B cell (primary cell): ENCODE measurements around the gene ANTXR2.

Experiments used
- CTCF ChIP-seq: fragments of 200-600 bp; IDR thresholded peaks from one replicate; pipeline ENCODE4 v1.8.0; 2022; ENCODE audit warnings: antibody characterized with exemption, mild to moderate bottlenecking
- EZH2 ChIP-seq: IDR thresholded peaks from 2 replicates; pipeline ENCODE4 v1.6.1; 2012; ENCODE audit warnings: borderline replicate concordance, low read depth, mild to moderate bottlenecking, moderate library complexity, low read length; ENCODE audit not compliant: insufficient read depth, poor library complexity, severe bottlenecking

DNA sequence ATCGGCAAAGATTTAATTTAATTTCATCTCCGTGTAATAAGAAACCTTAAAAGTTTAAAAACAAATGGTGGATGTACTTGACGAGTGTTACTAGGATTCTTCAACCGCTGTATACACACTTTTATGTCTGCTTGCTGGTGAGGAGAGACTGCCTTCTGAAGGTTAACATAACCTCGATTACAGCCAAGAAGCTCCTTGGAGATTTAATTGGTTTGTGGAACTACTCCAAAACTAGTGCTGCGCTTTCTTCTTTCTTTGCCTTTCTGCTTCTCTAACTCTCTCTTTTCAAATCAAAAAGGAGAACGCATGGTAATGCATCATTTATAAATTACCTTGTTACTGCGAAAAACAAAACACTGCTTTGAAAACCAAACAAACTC, 109.0 kb downstream of the ANTXR2 start:
- TF ChIP-seq CTCF, result no peak
- TF ChIP-seq EZH2, result no peak
